Peyer's patch (tissue), 4 donors: ENCODE measurements around the gene CDC73. TPM values are rescaled to one million over a fixed set of nuclear protein-coding genes. Genes with fewer than 3 reads are reported as not detected.

ENCODE experiments used
- DNase-seq, 3 donors: peaks; one replicate each; pipeline ENCODE4 v3.0.0-alpha.2; 2017 to 2019
- H3K27ac ChIP-seq, 4 donors: fragments of 200-600 bp; sonication (generic); one replicate each; pipeline ENCODE4 v1.5.1; 2016 to 2019
- H3K27me3 ChIP-seq, 2 donors: fragments of 200-600 bp; sonication (generic); one replicate each; pipeline ENCODE4 v1.5.1; 2019
- H3K36me3 ChIP-seq, 3 donors: fragments of 200-600 bp; sonication (generic); one replicate each; pipeline ENCODE4 v1.5.1; 2016 to 2019
- H3K4me1 ChIP-seq, 4 donors: fragments of 200-600 bp; sonication (generic); one replicate each; pipeline ENCODE4 v1.5.1; 2016 to 2019
- H3K4me3 ChIP-seq, 4 donors: fragments of 200-600 bp; sonication (generic); 1 replicate in 3 of 4; 2 replicates in 1 of 4; pipeline ENCODE4 v1.5.1; 2016 to 2019; ENCODE audit warnings: mild to moderate bottlenecking in 1 of 4
- H3K9me3 ChIP-seq, 4 donors: fragments of 200-600 bp; sonication (generic); one replicate each; pipeline ENCODE4 v1.5.1; 2016 to 2019; ENCODE audit warnings: mild to moderate bottlenecking in 1 of 4
- CTCF ChIP-seq, 6 experiments: fragments of 450-650 bp in 4 of 6; fragments of 200-600 bp in 2 of 6; sonication (generic) in 1 of 6; IDR thresholded peaks; one replicate each; pipeline ENCODE4 v1.5.1; 2017 to 2019; ENCODE audit warnings: antibody characterized with exemption in 6 of 6, mild to moderate bottlenecking in 3 of 6, moderate library complexity in 1 of 6
- POLR2A ChIP-seq, 2 donors: fragments of 450-650 bp; IDR thresholded peaks; one replicate each; pipeline ENCODE4 v1.5.1; 2017; ENCODE audit warnings: antibody characterized with exemption in 2 of 2, mild to moderate bottlenecking in 2 of 2, moderate library complexity in 2 of 2
- total RNA-seq, 4 donors: library from RNA; depleted of rRNA; stranded (reverse); fragments of >200 nt; gene quantifications; one replicate each; pipeline ENCODE4 v1.1.0, GENCODE V29; 2016

CDC73 gene
- total RNA-seq, 4 donors from 2014 or later: 28.6 to 191 (median 43.1) TPM

- H3K27ac ChIP-seq: no peak overlapping the region
- H3K27me3 ChIP-seq: no peaks in the 10 kb centered on the region
- no peaks in the 10 kb centered on the region for H3K9me3 ChIP-seq
- DNase-seq: no peak
- H3K4me1 ChIP-seq: no peaks in the 10 kb centered on the region
- H3K36me3 ChIP-seq: peaks cover 0 to 16% (median 0%) of the 10 kb centered on the region in 3 donors
- H3K4me3 ChIP-seq: no peak overlapping the region
- TF ChIP-seq POLR2A (IDR thresholded peaks at IDR 0.05) (no peak), CTCF (IDR thresholded peaks at IDR 0.05) (no peak)
Observed at GRCh38 chr1:193241132-193241827, 119.4 kb downstream of the CDC73 start.

GRCh38 chr1:193242000-193242399 is 120.2 kb downstream of the CDC73 start:
- H3K36me3 ChIP-seq: peaks cover 0 to 9% (median 0%) of the 10 kb centered on the region in 3 donors
- no peaks in the 10 kb centered on the region for H3K27me3 ChIP-seq
- TF ChIP-seq CTCF (IDR thresholded peaks at IDR 0.05): no peak
- TF ChIP-seq POLR2A (IDR thresholded peaks at IDR 0.05): no peak
- no peaks in the 10 kb centered on the region for H3K9me3 ChIP-seq
- H3K4me3 ChIP-seq: no peak overlapping the region
- H3K4me1 ChIP-seq: no peaks in the 10 kb centered on the region
- no peak overlapping the region for H3K27ac ChIP-seq
- no peak for DNase-seq

- Histone ChIP-seq H3K27ac (no peak overlapping the region), H3K4me3 (no peak overlapping the region), H3K4me1 (no peaks in the 10 kb centered on the region), H3K36me3 (peaks cover 0 to 12% (median 0%) of the 10 kb centered on the region in 3 donors), H3K27me3 (no peaks in the 10 kb centered on the region), H3K9me3 (no peaks in the 10 kb centered on the region)
- TF ChIP-seq POLR2A (IDR thresholded peaks at IDR 0.05) (no peak), CTCF (IDR thresholded peaks at IDR 0.05) (no peak)
- DNase-seq: no peak
Observed at GRCh38 chr1:193249187-193249586, 127.4 kb downstream of the CDC73 start.

- no peak for DNase-seq
- Histone ChIP-seq H3K9me3 (no peaks in the 10 kb centered on the region), H3K4me1 (no peaks in the 10 kb centered on the region), H3K27me3 (no peaks in the 10 kb centered on the region), H3K36me3 (peaks cover 0 to 12% (median 0%) of the 10 kb centered on the region in 3 donors), H3K27ac (no peak overlapping the region), H3K4me3 (no peak overlapping the region)
- no peak for TF ChIP-seq POLR2A (IDR thresholded peaks at IDR 0.05)
- no peak for TF ChIP-seq CTCF (IDR thresholded peaks at IDR 0.05)
Observed at GRCh38 chr1:193251950-193252349, 130.1 kb downstream of the CDC73 start.

- H3K4me3 ChIP-seq: no peak overlapping the region
- H3K36me3 ChIP-seq: no peaks in the 10 kb centered on the region
- TF ChIP-seq CTCF (IDR thresholded peaks at IDR 0.05) (no peak), POLR2A (IDR thresholded peaks at IDR 0.05) (no peak)
- H3K9me3 ChIP-seq: no peaks in the 10 kb centered on the region
- H3K4me1 ChIP-seq: no peaks in the 10 kb centered on the region
- H3K27me3 ChIP-seq: no peaks in the 10 kb centered on the region
- no peak overlapping the region for H3K27ac ChIP-seq
- DNase-seq: no peak
Observed at GRCh38 chr1:193256019-193256418, 134.2 kb downstream of the CDC73 start.
